HG03378 (cell line): ENCODE results near the gene TK2.
"Not testable (repeated sequence)": the region's sequence is repeated elsewhere in the genome, so short reads cannot be mapped to it uniquely, and the experiment has no call there.

ENCODE experiments used
- ATAC-seq: cut with Tn5 transposase; IDR thresholded peaks from one replicate; pipeline ENCODE4 v1.9.1; 2021; ENCODE audit warnings: mild to moderate bottlenecking, moderate library complexity; ENCODE audit not compliant: unreplicated experiment

Gene TK2

GRCh38 chr16:66574081-66574480 is 24.2 kb upstream of the TK2 start:
- no peak for ATAC-seq

GRCh38 chr16:66572356-66572755 is 22.4 kb upstream of the TK2 start:
- no peak for ATAC-seq

- ATAC-seq: no peak
Observed at GRCh38 chr16:66569827-66570405, 20.0 kb upstream of the TK2 start.

- ATAC-seq: no peak
Observed at GRCh38 chr16:66569131-66569530, 19.2 kb upstream of the TK2 start.

GRCh38 chr16:66568355-66568754 is 18.4 kb upstream of the TK2 start:
- ATAC-seq: no peak

- not testable (repeated sequence) for ATAC-seq
Observed at GRCh38 chr16:66567270-66567669, 17.3 kb upstream of the TK2 start.

- ATAC-seq: no peak
Observed at GRCh38 chr16:66566051-66566901, 16.4 kb upstream of the TK2 start, which contains the start of gene CMTM1. Gene CMTM1 (plus strand): TSS chr16:66566439. CDS start chr16:66566514, 75 bp downstream.

- ATAC-seq: no peak
Observed at GRCh38 chr16:66563574-66564334, 13.8 kb upstream of the TK2 start.

GRCh38 chr16:66562986-66563385 is 13.1 kb upstream of the TK2 start:
- ATAC-seq: no peak

GRCh38 chr16:66562409-66562808 is 12.5 kb upstream of the TK2 start:
- ATAC-seq: no peak

- no peak for ATAC-seq
Observed at GRCh38 chr16:66561381-66562080, 11.6 kb upstream of the TK2 start.

- ATAC-seq: no peak
Observed at GRCh38 chr16:66560107-66560506, 10.2 kb upstream of the TK2 start.

- ATAC-seq: no peak
Observed at GRCh38 chr16:66554495-66554894, 4.6 kb upstream of the TK2 start.

- ATAC-seq: no peak
Observed at GRCh38 chr16:66554021-66554420, 4.1 kb upstream of the TK2 start.

GRCh38 chr16:66553223-66553622 is 3.3 kb upstream of the TK2 start:
- ATAC-seq: no peak

GRCh38 chr16:66552286-66553177 is 2.6 kb upstream of the TK2 start, which contains the start of gene CKLF:
Gene CKLF (plus strand): TSS chr16:66552576. CDS start chr16:66552716, 140 bp downstream.
- ATAC-seq: peak; percentile 66

- no peak for ATAC-seq
Observed at GRCh38 chr16:66551788-66552285, 1.9 kb upstream of the TK2 start.

- no peak for ATAC-seq
Observed at GRCh38 chr16:66551348-66551759, 1.4 kb upstream of the TK2 start.

GRCh38 chr16:66548868-66549267 is 1.1 kb downstream of the TK2 start:
- no peak for ATAC-seq

GRCh38 chr16:66548068-66548467 is 1.9 kb downstream of the TK2 start:
- no peak for ATAC-seq
